C4-2B (cell line): Measurements from ENCODE around the gene PITX3.
"Not testable (repeated sequence)": the region's sequence is repeated elsewhere in the genome, so short reads cannot be mapped to it uniquely, and the experiment has no call there.

ENCODE experiments used
- H3K27ac ChIP-seq: fragments of 450-650 bp; 2 replicates; pipeline ENCODE4 v1.5.1; 2017
- ZFX ChIP-seq: fragments of 450-650 bp; IDR thresholded peaks from 2 replicates; pipeline ENCODE4 v1.6.1; 2017
- TF ChIP-seq, protein P1 (sequence below): fragments of 450-650 bp; conservative IDR thresholded peaks from 2 replicates; pipeline ENCODE4 v1.5.1; 2017; ENCODE audit warnings: mild to moderate bottlenecking

PITX3 gene

DNA sequence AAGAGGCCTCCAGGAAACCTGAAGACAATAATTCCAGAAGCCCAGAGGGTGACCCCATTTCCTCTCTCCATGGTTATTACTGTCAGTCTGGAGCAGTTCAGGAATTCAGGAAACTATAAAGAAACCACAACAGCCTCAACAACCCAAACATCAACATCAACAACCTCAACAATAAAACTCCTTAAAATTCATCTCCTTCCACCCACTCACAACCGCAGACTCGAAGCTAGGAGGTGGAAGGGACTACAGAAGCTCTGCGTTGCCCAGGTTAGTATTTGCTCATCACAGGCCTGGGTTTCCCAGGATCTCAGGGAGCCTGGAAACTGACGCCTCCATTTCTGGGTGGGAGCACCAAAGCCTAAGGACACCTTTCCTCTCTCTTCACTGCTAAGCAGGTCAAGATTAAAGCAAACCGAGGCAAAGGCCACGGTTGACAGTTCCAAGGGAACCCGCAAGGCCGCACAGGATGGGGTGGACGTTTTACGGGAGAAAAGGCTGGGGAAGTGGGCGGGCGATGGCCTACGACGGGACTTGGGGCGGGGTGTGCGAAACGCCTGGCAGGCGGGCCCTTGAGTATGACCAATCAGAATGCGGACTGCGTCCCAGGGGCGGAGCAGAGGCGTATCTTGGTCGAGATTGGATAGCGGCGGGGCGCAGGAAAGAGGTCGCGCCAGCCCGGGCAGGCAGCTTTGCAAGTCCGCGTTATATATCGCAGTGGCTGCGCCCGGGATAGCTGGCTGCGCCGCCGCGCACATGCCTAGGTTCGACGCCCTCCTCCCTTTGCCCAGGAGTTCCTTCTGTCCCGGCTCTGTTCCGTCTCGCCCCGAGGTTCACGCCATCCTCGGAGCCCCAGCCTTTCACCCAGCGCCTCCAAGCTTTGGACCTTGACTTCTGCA, 15.4 kb downstream of the PITX3 start, which contains the start of gene ELOVL3:
Gene ELOVL3 (plus strand): TSS at position 654 of the 896 bp plus-strand sequence. CDS start 250 bp downstream, outside the sequence.
- no peak within 1 kb of the TSS for H3K27ac ChIP-seq
- TF ChIP-seq, protein P1, sequence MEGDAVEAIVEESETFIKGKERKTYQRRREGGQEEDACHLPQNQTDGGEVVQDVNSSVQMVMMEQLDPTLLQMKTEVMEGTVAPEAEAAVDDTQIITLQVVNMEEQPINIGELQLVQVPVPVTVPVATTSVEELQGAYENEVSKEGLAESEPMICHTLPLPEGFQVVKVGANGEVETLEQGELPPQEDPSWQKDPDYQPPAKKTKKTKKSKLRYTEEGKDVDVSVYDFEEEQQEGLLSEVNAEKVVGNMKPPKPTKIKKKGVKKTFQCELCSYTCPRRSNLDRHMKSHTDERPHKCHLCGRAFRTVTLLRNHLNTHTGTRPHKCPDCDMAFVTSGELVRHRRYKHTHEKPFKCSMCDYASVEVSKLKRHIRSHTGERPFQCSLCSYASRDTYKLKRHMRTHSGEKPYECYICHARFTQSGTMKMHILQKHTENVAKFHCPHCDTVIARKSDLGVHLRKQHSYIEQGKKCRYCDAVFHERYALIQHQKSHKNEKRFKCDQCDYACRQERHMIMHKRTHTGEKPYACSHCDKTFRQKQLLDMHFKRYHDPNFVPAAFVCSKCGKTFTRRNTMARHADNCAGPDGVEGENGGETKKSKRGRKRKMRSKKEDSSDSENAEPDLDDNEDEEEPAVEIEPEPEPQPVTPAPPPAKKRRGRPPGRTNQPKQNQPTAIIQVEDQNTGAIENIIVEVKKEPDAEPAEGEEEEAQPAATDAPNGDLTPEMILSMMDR, result no peak
- TF ChIP-seq ZFX, result no peak

DNA sequence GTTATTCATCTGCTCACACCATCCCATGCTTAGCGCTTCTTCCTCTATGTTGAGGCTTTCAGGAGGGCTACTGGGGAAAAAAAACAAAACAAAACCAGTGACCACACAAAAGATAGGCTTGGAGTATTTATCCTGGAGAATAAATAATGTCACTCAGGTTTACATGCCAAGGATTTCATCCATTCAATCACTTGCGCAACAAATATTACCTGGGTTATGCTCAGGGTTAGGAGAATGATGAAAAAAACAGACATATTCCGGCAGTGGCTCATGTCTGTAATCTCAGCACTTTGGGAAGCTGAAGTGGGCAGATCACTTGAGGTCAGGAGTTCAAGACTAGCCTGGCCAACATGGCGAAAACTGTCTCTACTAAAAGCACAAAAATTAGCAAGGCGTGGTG, 18.5 kb downstream of the PITX3 start:
- TF ChIP-seq, protein P1, result no peak
- TF ChIP-seq ZFX, result no peak
- no peak overlapping the region for H3K27ac ChIP-seq

DNA sequence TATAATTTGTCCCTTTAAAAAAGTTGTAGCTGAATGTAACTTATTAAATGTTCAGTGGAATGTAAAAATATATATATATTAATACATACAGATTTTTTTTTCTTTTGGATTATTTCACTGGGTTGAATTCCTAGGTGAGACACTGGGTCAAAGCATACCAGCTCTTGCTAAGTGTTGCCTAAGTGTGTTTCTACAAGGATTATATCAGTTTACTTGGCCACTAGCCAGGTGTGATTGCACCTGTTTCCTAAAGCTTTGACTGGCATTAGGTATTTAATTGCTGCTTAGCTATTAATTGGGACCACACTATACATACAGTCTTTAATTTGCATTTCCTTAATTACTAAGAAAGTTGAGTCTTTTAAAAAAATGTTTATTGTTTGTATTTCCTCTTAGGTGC, 20.7 kb downstream of the PITX3 start:
- no peak overlapping the region for H3K27ac ChIP-seq
- TF ChIP-seq, protein P1, result no peak
- TF ChIP-seq ZFX, result no peak

DNA sequence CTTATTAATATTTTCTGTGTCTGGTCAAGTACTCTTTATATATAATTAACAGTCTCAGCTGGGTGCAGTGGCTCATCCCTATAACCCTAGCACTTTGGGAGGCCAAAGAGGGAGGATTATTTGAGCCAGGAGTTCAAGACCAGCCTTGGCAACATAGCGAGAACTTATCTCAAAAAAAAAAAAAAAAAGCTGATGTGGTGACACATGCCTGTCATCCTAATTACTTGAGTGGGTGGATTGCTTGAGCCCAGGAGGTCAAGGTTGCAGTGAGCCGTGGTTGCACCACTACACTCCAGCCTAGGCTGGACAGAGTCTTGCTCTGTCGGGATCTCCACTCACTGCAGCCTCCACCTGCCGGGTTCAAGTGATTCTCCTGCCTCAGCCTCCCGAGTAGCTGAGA, 21.9 kb downstream of the PITX3 start:
- no peak overlapping the region for H3K27ac ChIP-seq

DNA sequence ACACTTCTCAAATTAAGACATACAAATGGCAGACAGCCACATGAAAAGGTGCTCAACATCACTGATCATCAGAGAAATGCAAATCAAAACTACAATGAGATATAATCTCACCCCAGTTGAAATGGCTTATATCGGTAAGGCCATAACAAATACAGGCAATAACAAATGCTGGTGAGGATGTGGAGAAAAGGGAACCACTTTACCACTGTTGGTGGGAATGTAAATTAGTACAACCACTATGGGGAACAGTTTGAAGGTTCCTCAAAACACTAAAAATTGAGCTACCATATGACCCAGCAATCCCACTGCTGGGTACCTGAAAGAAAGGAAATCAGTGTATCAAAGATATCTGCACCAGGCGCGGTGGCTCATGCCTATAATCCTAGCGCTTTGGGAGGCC, 27.7 kb downstream of the PITX3 start:
- H3K27ac ChIP-seq, result not testable (repeated sequence)

More for the DNA sequence above, 21.9 kb downstream of the PITX3 start:
- TF ChIP-seq, protein P1, result no peak
- TF ChIP-seq ZFX, result no peak

DNA sequence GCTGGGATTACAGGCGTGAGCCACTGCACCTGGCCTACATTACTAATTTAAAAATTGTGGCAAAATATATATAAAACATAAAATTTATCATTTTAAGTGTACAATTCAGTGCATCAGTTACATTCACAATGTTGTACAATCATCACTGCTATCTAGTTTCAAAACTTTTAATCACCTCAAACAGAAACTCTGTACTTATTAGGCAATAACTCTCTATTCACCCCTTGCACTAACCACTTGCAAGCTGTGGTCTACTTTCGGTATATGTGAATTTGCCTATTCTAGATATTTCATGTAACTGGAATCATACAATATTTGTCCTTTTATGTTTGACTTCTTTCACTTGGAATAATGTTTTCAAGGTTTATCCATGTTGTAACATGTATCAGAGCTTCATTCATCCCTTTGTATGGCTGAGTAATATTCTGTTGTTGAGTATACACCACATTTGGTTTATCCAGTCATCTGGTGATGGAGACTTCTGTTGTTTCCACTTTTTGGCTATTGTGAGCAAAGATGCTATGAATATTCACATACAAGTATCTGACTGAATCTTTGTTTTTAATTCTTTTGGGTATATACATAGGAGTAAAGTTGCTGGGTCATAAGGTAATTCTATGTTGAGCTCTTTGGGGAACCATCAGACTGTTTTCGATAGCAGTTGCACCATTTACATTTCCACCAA, 29.6 kb downstream of the PITX3 start:
- no peak for TF ChIP-seq ZFX
- TF ChIP-seq, protein P1, result no peak

DNA sequence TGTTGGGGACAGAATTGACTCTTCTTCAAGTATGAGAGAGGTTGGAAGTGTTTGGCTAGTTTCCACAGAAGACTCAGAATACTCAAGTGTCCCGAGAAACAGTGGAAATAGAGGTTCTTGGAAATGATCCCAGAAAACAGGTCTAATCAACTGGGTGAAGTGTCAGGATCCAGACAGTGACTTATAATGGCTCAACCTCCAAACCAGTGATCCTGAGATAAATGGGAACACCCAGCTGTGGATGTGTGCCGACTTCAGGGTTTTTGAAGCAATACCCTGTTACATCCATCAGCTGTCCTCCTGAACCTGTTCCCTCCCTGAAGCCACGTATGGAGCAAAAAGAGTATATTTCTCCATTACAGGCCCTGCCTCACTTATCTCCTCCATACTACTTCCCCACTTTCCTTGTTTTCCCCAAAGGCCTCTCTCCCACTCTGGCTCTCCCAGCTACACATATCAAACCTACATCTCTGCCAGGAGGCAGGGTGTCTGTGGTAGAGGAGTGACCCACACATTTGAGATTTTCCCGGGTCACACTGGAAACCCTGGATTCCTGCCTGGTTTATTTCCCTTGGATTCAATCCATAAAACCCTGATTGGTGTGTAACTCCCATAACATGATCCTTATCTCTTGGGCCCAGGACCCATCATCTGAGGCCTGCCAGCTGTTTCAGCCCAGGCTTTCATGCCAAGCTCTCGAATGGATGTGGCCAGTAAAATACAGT, 32.8 kb downstream of the PITX3 start:
- no peak overlapping the region; the same call in 1 of the 2 replicates for H3K27ac ChIP-seq
- TF ChIP-seq ZFX, result no peak
- TF ChIP-seq, protein P1, result no peak

More for the DNA sequence above, 29.6 kb downstream of the PITX3 start:
- H3K27ac ChIP-seq, result no peak overlapping the region
